ENCODE measurements around the gene SGCA. TPM values are rescaled to one million over a fixed set of nuclear protein-coding genes. Genes with fewer than 3 reads are reported as not detected.
A peak's percentile ranks its signal among the peaks of the same experiment; 100 is the strongest.

SGCA gene
- total and polyA plus RNA-seq, 2 of the 13 experiments (the other 11 are each of a cell fraction or from before 2014, with no cell fraction given): not detected

DNA sequence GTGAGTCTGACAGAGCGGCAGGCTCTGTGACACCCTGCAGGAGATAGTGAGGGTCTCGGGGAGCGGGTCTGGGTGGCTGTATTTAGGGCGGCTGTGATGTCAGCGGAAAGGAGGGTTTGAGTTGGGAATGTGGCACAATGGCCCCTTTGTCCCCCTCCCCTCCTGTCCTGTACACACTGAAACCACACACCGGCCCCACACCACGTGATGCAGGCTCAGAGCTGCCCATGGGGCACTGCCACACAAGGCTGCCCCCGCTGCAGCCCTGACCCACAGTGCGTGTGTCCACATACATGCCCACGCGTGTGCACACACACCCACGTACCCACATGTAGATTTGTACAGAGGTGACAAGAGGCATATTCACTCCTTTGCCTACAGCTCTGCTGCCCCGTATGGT, 15.3 kb downstream of the SGCA start (continued):
- peak; percentile 55 for TF ChIP-seq PATZ1 (CRISPR knock-in tag; IDR thresholded peaks at IDR 0.05)
- TF ChIP-seq ISL2 (CRISPR knock-in tag; IDR thresholded peaks at IDR 0.05): no peak
- TF ChIP-seq, protein P1, sequence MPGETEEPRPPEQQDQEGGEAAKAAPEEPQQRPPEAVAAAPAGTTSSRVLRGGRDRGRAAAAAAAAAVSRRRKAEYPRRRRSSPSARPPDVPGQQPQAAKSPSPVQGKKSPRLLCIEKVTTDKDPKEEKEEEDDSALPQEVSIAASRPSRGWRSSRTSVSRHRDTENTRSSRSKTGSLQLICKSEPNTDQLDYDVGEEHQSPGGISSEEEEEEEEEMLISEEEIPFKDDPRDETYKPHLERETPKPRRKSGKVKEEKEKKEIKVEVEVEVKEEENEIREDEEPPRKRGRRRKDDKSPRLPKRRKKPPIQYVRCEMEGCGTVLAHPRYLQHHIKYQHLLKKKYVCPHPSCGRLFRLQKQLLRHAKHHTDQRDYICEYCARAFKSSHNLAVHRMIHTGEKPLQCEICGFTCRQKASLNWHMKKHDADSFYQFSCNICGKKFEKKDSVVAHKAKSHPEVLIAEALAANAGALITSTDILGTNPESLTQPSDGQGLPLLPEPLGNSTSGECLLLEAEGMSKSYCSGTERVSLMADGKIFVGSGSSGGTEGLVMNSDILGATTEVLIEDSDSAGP (CRISPR knock-in tag; IDR thresholded peaks at IDR 0.05; ENCODE audit: borderline replicate concordance): 0 out of 2 replicates have a peak, but pooled peaks have one; percentile 11
- no peak for TF ChIP-seq SMAD1 (CRISPR knock-in tag; IDR thresholded peaks at IDR 0.05; ENCODE audit: borderline replicate concordance, low read depth)
- TF ChIP-seq CAMTA2 (CRISPR knock-in tag; IDR thresholded peaks at IDR 0.05; ENCODE audit: borderline replicate concordance): no peak
- TF ChIP-seq, protein P2, sequence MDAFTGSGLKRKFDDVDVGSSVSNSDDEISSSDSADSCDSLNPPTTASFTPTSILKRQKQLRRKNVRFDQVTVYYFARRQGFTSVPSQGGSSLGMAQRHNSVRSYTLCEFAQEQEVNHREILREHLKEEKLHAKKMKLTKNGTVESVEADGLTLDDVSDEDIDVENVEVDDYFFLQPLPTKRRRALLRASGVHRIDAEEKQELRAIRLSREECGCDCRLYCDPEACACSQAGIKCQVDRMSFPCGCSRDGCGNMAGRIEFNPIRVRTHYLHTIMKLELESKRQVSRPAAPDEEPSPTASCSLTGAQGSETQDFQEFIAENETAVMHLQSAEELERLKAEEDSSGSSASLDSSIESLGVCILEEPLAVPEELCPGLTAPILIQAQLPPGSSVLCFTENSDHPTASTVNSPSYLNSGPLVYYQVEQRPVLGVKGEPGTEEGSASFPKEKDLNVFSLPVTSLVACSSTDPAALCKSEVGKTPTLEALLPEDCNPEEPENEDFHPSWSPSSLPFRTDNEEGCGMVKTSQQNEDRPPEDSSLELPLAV (CRISPR knock-in tag; conservative IDR thresholded peaks at IDR 0.05; ENCODE audit: low read depth): no peak
- no peak for TF ChIP-seq SOX13 (IDR thresholded peaks at IDR 0.05)
- no peak for TF ChIP-seq SOX13 (CRISPR knock-in tag; conservative IDR thresholded peaks at IDR 0.05 in 1 of 2, IDR thresholded peaks at IDR 0.05 in 1 of 2)
- TF ChIP-seq, protein P3, sequence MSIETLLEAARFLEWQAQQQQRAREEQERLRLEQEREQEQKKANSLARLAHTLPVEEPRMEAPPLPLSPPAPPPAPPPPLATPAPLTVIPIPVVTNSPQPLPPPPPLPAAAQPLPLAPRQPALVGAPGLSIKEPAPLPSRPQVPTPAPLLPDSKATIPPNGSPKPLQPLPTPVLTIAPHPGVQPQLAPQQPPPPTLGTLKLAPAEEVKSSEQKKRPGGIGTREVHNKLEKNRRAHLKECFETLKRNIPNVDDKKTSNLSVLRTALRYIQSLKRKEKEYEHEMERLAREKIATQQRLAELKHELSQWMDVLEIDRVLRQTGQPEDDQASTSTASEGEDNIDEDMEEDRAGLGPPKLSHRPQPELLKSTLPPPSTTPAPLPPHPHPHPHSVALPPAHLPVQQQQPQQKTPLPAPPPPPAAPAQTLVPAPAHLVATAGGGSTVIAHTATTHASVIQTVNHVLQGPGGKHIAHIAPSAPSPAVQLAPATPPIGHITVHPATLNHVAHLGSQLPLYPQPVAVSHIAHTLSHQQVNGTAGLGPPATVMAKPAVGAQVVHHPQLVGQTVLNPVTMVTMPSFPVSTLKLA (IDR thresholded peaks at IDR 0.05): no peak
- TF ChIP-seq MTERF4 (CRISPR knock-in tag; IDR thresholded peaks at IDR 0.05): no peak
- no peak for TF ChIP-seq CREBL2 (CRISPR knock-in tag; IDR thresholded peaks at IDR 0.05; ENCODE audit: borderline replicate concordance)
- TF ChIP-seq HNRNPL (IDR thresholded peaks at IDR 0.05; ENCODE audit: low read depth, low read length): peak; percentile 100
- TF ChIP-seq ZNF101 (CRISPR knock-in tag; IDR thresholded peaks at IDR 0.05; ENCODE audit: borderline replicate concordance, low read depth): no peak
- TF ChIP-seq JARID2 (CRISPR knock-in tag; IDR thresholded peaks at IDR 0.05; ENCODE audit: insufficient replicate concordance): no peak
- TF ChIP-seq RAD51 (IDR thresholded peaks at IDR 0.05; ENCODE audit: borderline replicate concordance): 0 out of 2 replicates have a peak, but pooled peaks have one; percentile 21
- TF ChIP-seq HIC2 (CRISPR knock-in tag; IDR thresholded peaks at IDR 0.05; ENCODE audit: low read depth): peak; percentile 85
- TF ChIP-seq CEBPB (IDR thresholded peaks at IDR 0.05; ENCODE audit: borderline replicate concordance, low read depth, low read length): no peak
- no peak for TF ChIP-seq MAZ (IDR thresholded peaks at IDR 0.05; ENCODE audit: borderline replicate concordance, low read depth, low read length)
- TF ChIP-seq MAZ (CRISPR knock-in tag; IDR thresholded peaks at IDR 0.05; ENCODE audit: low read depth): no peak
